Activated naive CD8-positive, alpha-beta T cell treated with anti-CD3 and anti-CD28 coated beads for 36 hours (primary cell): ENCODE measurements around the gene TRIM42. TPM values are rescaled to one million over a fixed set of nuclear protein-coding genes. Genes with fewer than 3 reads are reported as not detected.

Experiments used
- DNase-seq: peaks from one replicate; pipeline ENCODE4 v3.0.0; 2021
- H3K27ac Mint-ChIP-seq: one replicate; pipeline ENCODE4 v1.8.0; 2022; ENCODE audit warnings: mild to moderate bottlenecking, moderate library complexity, mixed read lengths
- H3K27me3 Mint-ChIP-seq: one replicate; pipeline ENCODE4 v1.8.0; 2022; ENCODE audit warnings: mild to moderate bottlenecking, mixed read lengths
- H3K36me3 Mint-ChIP-seq: one replicate; pipeline ENCODE4 v1.8.0; 2021; ENCODE audit warnings: mild to moderate bottlenecking, mixed read lengths
- H3K4me1 Mint-ChIP-seq: one replicate; pipeline ENCODE4 v1.8.0; 2021; ENCODE audit warnings: mixed read lengths
- H3K4me3 Mint-ChIP-seq: one replicate; pipeline ENCODE4 v1.8.0; 2022; ENCODE audit warnings: mild to moderate bottlenecking, moderate library complexity, mixed read lengths
- H3K9me3 Mint-ChIP-seq: one replicate; pipeline ENCODE4 v1.8.0; 2022; ENCODE audit warnings: mixed read lengths
- total RNA-seq, 2 experiments: library from RNA; stranded (reverse); gene quantifications; one replicate each; pipeline ENCODE4 v1.2.3, GENCODE V29; 2021

The TRIM42 gene
- total RNA-seq, 2 experiments from 2014 or later = not detected

GRCh38 chr3:140724856-140725812 is 47.3 kb downstream of the TRIM42 start:
- Mint-ChIP-seq H3K4me3 (no peak overlapping the region), H3K27ac (no peak overlapping the region), H3K36me3 (no peaks in the 10 kb centered on the region), H3K9me3 (no peaks in the 10 kb centered on the region), H3K4me1 (no peaks in the 10 kb centered on the region), H3K27me3 (no peaks in the 10 kb centered on the region)
- no peak for DNase-seq

DNA sequence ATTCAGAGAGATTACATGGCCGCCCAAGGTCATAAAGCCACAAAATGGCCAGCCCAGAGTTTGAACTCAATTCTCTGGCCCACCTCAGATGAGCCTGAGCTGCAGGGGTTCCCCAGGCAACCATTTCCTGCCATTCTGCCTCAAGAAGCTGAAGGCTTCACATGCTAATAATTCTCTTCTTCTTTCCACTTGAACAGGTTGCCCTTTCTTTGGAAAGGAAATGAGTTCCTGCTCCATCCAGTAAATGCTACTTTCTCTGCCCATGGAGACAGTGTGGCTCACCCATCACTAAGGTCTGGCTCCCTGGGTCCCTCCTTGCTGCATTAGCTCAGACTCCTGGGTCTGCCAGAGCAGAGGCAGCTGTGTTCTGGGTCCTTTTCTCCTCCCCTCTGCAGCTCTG is 48.2 kb downstream of the TRIM42 start:
- Mint-ChIP-seq H3K4me1 (no peaks in the 10 kb centered on the region), H3K4me3 (no peak overlapping the region), H3K36me3 (no peaks in the 10 kb centered on the region), H3K9me3 (no peaks in the 10 kb centered on the region), H3K27me3 (no peaks in the 10 kb centered on the region), H3K27ac (no peak overlapping the region)
- DNase-seq = no peak

GRCh38 chr3:140727886-140728285 is 50.0 kb downstream of the TRIM42 start:
- Mint-ChIP-seq H3K4me3 (no peak overlapping the region), H3K9me3 (no peaks in the 10 kb centered on the region), H3K36me3 (no peaks in the 10 kb centered on the region), H3K27ac (no peak overlapping the region), H3K4me1 (no peaks in the 10 kb centered on the region), H3K27me3 (no peaks in the 10 kb centered on the region)
- no peak for DNase-seq

DNA sequence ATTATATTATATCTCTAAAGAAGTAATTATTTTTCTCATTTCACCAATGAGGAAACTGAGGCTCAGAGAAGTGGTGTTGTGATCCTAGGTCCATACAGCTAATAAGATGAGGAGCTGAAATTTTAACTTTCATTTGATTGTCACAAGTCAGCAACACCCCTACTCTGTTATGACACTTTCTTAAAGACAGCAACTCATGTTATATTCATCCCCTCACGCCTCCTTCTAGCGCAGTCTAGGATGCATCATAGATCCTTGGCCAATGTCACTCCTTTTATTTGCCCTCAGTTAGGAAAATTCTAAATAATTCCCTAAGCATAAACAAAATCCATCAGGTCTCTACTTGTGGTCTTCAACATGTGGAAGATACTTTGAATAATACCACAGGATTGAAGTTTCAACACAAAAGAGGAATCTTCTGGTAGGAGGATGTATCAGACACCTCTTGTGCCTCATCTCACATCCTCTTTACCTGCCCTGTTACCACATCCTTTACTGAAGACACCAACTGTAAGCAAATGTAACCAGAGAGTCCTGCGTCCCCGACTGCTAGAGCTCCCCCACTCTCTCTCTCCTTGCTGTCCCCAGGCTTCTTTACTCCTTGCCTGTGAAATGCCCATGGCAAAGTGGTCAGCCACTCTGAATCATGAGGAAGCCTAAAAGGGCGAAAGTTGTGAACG is 53.7 kb downstream of the TRIM42 start:
- no peaks in the 10 kb centered on the region for H3K4me1 Mint-ChIP-seq

DNA sequence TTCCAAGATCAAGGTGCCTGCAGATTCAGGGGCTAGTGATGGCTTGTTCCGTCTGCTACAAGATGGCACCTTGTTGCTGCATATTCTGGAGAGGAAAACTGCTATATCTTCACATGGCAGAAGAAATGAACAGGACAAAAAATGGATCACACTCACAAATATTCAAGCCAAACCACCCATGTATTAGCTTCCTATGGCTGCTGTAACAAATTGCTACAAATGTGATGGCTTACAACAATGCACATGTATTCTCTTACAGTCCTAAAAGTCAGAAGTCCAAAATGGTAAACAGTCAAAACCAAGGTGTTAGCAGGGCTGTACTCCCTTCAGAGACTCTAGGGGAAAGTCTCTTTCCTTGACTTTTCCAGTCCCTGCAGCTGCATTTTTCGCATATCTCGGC is 55.8 kb downstream of the TRIM42 start:
- DNase-seq = no peak
- H3K4me1 Mint-ChIP-seq = no peaks in the 10 kb centered on the region
- H3K36me3 Mint-ChIP-seq = no peaks in the 10 kb centered on the region
- no peak overlapping the region for H3K27ac Mint-ChIP-seq
- no peaks in the 10 kb centered on the region for H3K9me3 Mint-ChIP-seq
- H3K4me3 Mint-ChIP-seq = no peak overlapping the region
- H3K27me3 Mint-ChIP-seq = no peaks in the 10 kb centered on the region

More for the DNA sequence above, 53.7 kb downstream of the TRIM42 start:
- no peak for DNase-seq
- no peak overlapping the region for H3K4me3 Mint-ChIP-seq
- H3K9me3 Mint-ChIP-seq = no peaks in the 10 kb centered on the region
- H3K27me3 Mint-ChIP-seq = no peaks in the 10 kb centered on the region
- no peak overlapping the region for H3K27ac Mint-ChIP-seq
- no peaks in the 10 kb centered on the region for H3K36me3 Mint-ChIP-seq

GRCh38 chr3:140736863-140737460 is 59.1 kb downstream of the TRIM42 start:
- H3K9me3 Mint-ChIP-seq = no peaks in the 10 kb centered on the region
- no peaks in the 10 kb centered on the region for H3K27me3 Mint-ChIP-seq
- no peak overlapping the region for H3K27ac Mint-ChIP-seq

DNA sequence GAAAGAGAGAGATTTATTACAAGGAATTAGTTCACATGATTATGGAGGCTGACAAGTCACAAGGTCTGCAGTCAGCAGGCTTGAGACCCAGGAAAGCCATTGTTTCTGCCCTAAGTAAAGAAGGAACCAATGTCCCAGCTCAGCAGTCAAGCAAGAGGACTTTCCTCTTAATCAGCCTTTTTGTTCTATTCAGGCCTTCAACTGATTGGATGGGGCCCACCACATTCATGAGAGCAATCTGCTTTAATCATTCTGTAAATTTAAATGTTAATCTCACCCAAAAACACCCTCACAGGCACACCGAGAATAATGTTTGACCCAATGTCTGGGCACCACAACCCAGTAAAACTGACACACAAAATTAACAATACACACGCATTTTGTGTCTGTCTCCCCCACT is 64.3 kb downstream of the TRIM42 start:
- Mint-ChIP-seq H3K36me3 (no peaks in the 10 kb centered on the region), H3K27ac (no peak overlapping the region), H3K27me3 (no peaks in the 10 kb centered on the region), H3K9me3 (no peaks in the 10 kb centered on the region), H3K4me1 (no peaks in the 10 kb centered on the region), H3K4me3 (no peak overlapping the region)
- DNase-seq = no peak

More at GRCh38 chr3:140736863-140737460, 59.1 kb downstream of the TRIM42 start:
- no peak overlapping the region for H3K4me3 Mint-ChIP-seq
- DNase-seq = peak; percentile 7
- H3K4me1 Mint-ChIP-seq = no peaks in the 10 kb centered on the region
- H3K36me3 Mint-ChIP-seq = no peaks in the 10 kb centered on the region

DNA sequence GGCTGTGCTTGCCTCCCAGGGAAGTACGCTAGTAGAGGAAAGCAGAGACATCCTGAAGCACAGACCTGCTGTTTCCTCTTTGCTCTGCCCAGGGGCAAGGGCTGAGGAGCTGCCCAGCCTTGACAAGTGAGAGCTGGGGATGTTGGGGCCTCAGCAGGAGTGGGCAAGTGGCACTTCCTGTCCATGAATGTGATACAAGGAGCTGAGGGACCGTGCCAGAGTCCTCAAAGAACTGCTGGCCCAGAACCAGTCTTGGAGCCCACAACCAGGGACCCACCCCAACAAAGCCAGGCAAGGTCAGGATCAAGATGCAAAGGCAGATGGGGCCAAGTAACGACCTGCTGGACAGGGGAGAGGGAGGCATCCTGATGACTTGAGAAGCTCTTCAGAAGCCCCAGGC is 70.3 kb downstream of the TRIM42 start:
- H3K36me3 Mint-ChIP-seq = no peaks in the 10 kb centered on the region

DNA sequence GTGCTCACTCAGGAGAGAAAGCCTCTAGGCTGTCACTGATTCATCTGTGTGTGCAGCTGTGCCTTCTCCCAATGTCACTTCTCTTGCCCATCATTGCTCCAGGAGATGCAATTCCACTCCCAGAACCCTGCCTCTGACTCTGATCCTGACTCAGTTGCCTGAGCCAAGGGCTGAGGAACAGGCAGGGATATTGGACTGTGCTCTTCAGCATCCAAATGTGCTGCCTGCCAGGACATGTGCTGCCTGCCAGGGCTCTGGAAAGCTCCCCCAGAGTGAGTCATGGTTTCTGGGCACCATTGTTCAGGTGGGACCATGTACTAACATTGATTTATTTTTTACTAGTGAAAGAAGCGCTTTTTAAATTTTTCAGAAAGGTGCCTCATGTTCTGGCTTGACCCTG is 71.0 kb downstream of the TRIM42 start:
- Mint-ChIP-seq H3K27me3 (no peaks in the 10 kb centered on the region), H3K4me1 (peaks cover under 1% of the 10 kb centered on the region), H3K36me3 (no peaks in the 10 kb centered on the region), H3K4me3 (no peak overlapping the region), H3K27ac (no peak overlapping the region), H3K9me3 (no peaks in the 10 kb centered on the region)
- no peak for DNase-seq

More for the DNA sequence above, 70.3 kb downstream of the TRIM42 start:
- H3K4me1 Mint-ChIP-seq = no peaks in the 10 kb centered on the region
- no peak for DNase-seq
- H3K27me3 Mint-ChIP-seq = no peaks in the 10 kb centered on the region
- H3K4me3 Mint-ChIP-seq = no peak overlapping the region
- no peak overlapping the region for H3K27ac Mint-ChIP-seq
- H3K9me3 Mint-ChIP-seq = no peaks in the 10 kb centered on the region
